ENCODE results near the gene ADGRB3. TPM values are rescaled to one million over a fixed set of nuclear protein-coding genes. Genes with fewer than 3 reads are reported as not detected.
"Not testable (repeated sequence)": the region's sequence is repeated elsewhere in the genome, so short reads cannot be mapped to it uniquely, and the experiment has no call there.

Gene ADGRB3
- total RNA-seq, 1 donor from 2014 or later: not detected

DNA sequence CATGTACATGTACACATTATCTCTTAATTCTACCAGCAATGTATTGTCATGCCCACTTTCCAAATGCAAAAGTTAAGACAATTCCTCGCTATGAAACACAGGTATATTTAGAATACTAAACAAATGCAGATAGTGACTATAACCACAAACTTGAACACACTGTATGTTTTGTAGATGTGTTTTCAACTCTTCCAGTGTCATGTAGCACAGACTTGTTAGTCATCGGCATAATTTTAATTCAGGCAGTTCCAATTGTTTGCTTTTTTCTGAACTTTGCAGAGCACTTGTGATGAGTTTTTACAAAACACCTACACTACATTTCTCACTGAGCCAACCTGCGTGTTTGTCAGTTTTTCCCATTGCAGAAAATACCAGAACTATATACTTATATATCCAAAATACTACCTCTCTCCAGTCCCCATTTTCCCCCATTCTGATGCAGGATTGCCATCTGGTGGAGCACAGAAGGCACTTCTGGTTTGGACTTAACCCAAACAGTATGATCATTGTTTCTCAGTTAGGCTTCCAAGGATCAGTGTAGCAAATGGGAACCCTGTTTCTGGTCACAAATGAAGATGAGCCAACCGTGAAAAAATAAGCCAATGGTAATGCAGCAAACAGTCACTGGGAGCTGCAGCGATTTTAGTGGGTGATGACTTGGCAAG lies 143.4 kb downstream of the ADGRB3 start:
- TF ChIP-seq, protein P1, sequence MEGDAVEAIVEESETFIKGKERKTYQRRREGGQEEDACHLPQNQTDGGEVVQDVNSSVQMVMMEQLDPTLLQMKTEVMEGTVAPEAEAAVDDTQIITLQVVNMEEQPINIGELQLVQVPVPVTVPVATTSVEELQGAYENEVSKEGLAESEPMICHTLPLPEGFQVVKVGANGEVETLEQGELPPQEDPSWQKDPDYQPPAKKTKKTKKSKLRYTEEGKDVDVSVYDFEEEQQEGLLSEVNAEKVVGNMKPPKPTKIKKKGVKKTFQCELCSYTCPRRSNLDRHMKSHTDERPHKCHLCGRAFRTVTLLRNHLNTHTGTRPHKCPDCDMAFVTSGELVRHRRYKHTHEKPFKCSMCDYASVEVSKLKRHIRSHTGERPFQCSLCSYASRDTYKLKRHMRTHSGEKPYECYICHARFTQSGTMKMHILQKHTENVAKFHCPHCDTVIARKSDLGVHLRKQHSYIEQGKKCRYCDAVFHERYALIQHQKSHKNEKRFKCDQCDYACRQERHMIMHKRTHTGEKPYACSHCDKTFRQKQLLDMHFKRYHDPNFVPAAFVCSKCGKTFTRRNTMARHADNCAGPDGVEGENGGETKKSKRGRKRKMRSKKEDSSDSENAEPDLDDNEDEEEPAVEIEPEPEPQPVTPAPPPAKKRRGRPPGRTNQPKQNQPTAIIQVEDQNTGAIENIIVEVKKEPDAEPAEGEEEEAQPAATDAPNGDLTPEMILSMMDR (IDR thresholded peaks at IDR 0.05; ENCODE audit: insufficient read depth, low read length, severe bottlenecking): peak; percentile 52
- H3K4me3 ChIP-seq (ENCODE audit: low read depth, low read length): no peak overlapping the region
- no peaks in the 10 kb centered on the region for H3K27me3 ChIP-seq (ENCODE audit: control insufficient read depth, insufficient read depth, low read length)
- DNase-seq (ENCODE audit: low read depth): peak; percentile 37
- H3K36me3 ChIP-seq (ENCODE audit: control insufficient read depth, insufficient read depth, low read length): no peaks in the 10 kb centered on the region
- FAIRE-seq: no peak

GRCh38 chr6:68779366-68779765 lies 144.3 kb downstream of the ADGRB3 start:
- TF ChIP-seq, protein P1 (IDR thresholded peaks at IDR 0.05; ENCODE audit: insufficient read depth, low read length, severe bottlenecking): no peak
- DNase-seq (ENCODE audit: low read depth) (no peak), FAIRE-seq (no peak)
- Histone ChIP-seq H3K27me3 (ENCODE audit: control insufficient read depth, insufficient read depth, low read length) (no peaks in the 10 kb centered on the region), H3K36me3 (ENCODE audit: control insufficient read depth, insufficient read depth, low read length) (no peaks in the 10 kb centered on the region), H3K4me3 (ENCODE audit: low read depth, low read length) (no peak overlapping the region)

- H3K27me3 ChIP-seq (ENCODE audit: control insufficient read depth, insufficient read depth, low read length); FAIRE-seq; H3K36me3 ChIP-seq (ENCODE audit: control insufficient read depth, insufficient read depth, low read length); DNase-seq (ENCODE audit: low read depth); H3K4me3 ChIP-seq (ENCODE audit: low read depth, low read length): not testable (repeated sequence)
Observed at GRCh38 chr6:68790128-68790527, 155.0 kb downstream of the ADGRB3 start.

GRCh38 chr6:68814976-68815375 lies 179.9 kb downstream of the ADGRB3 start:
- H3K36me3 ChIP-seq (ENCODE audit: control insufficient read depth, insufficient read depth, low read length); FAIRE-seq; DNase-seq (ENCODE audit: low read depth); H3K4me3 ChIP-seq (ENCODE audit: low read depth, low read length); H3K27me3 ChIP-seq (ENCODE audit: control insufficient read depth, insufficient read depth, low read length): not testable (repeated sequence)

GRCh38 chr6:68826501-68826900 lies 191.4 kb downstream of the ADGRB3 start:
- DNase-seq (ENCODE audit: low read depth) (no peak), FAIRE-seq (no peak)
- no peak overlapping the region for H3K4me3 ChIP-seq (ENCODE audit: low read depth, low read length)
- H3K36me3 ChIP-seq (ENCODE audit: control insufficient read depth, insufficient read depth, low read length): no peaks in the 10 kb centered on the region
- TF ChIP-seq, protein P1 (IDR thresholded peaks at IDR 0.05; ENCODE audit: insufficient read depth, low read length, severe bottlenecking): no peak
- H3K27me3 ChIP-seq (ENCODE audit: control insufficient read depth, insufficient read depth, low read length): no peaks in the 10 kb centered on the region

- TF ChIP-seq, protein P1 (IDR thresholded peaks at IDR 0.05; ENCODE audit: insufficient read depth, low read length, severe bottlenecking): no peak
- FAIRE-seq (no peak), DNase-seq (ENCODE audit: low read depth) (no peak)
- no peak overlapping the region for H3K4me3 ChIP-seq (ENCODE audit: low read depth, low read length)
- no peaks in the 10 kb centered on the region for H3K36me3 ChIP-seq (ENCODE audit: control insufficient read depth, insufficient read depth, low read length)
- no peaks in the 10 kb centered on the region for H3K27me3 ChIP-seq (ENCODE audit: control insufficient read depth, insufficient read depth, low read length)
Observed at GRCh38 chr6:68834551-68834950, 199.5 kb downstream of the ADGRB3 start.

DNA sequence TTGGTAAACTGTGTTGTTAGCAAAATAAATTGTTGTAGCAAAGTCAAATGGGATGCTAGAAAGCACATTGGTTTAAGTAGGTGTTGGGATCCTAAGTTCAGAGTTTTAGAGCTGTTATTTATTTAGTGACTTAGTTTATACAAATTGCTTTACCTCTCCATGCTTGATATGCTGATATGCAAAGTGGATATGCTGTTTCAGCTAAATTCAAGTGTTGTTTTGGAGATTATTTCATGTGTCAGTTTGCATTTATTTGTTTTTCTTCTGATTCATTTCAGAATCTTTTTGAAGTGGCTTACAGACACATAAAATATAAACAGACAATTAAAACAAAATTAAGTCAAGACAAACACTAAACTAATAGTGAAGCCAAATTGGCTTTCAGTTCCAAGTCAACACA lies 203.5 kb downstream of the ADGRB3 start:
- DNase-seq (ENCODE audit: low read depth) (no peak), FAIRE-seq (no peak)
- Histone ChIP-seq H3K4me3 (ENCODE audit: low read depth, low read length) (no peak overlapping the region), H3K36me3 (ENCODE audit: control insufficient read depth, insufficient read depth, low read length) (no peaks in the 10 kb centered on the region), H3K27me3 (ENCODE audit: control insufficient read depth, insufficient read depth, low read length) (no peaks in the 10 kb centered on the region)
- TF ChIP-seq, protein P1 (IDR thresholded peaks at IDR 0.05; ENCODE audit: insufficient read depth, low read length, severe bottlenecking): no peak

All from bronchial epithelial cell (primary cell).